Subcutaneous adipose tissue (tissue), 4 donors: ENCODE data around the gene FAM53A. TPM values are rescaled to one million over a fixed set of nuclear protein-coding genes. Genes with fewer than 3 reads are reported as not detected.

Experiments used
- CTCF ChIP-seq: fragments of 450-650 bp; IDR thresholded peaks from one replicate; pipeline ENCODE4 v1.5.1; 2016; ENCODE audit warnings: low read depth, mild to moderate bottlenecking, control low read depth, antibody characterized with exemption, moderate library complexity
- total RNA-seq, 4 donors: library from RNA; depleted of rRNA; stranded (reverse); fragments of >200 nt; gene quantifications; one replicate each; pipeline ENCODE4 v1.1.0, GENCODE V29; 2016

The FAM53A gene
- total RNA-seq, 4 donors from 2014 or later: 1.5 to 5.9 (median 3.8) TPM

GRCh38 chr4:1632109-1633104, 51.7 kb downstream of the FAM53A start:
- TF ChIP-seq CTCF: no peak

GRCh38 chr4:1631136-1631535, 53.0 kb downstream of the FAM53A start:
- no peak for TF ChIP-seq CTCF

DNA sequence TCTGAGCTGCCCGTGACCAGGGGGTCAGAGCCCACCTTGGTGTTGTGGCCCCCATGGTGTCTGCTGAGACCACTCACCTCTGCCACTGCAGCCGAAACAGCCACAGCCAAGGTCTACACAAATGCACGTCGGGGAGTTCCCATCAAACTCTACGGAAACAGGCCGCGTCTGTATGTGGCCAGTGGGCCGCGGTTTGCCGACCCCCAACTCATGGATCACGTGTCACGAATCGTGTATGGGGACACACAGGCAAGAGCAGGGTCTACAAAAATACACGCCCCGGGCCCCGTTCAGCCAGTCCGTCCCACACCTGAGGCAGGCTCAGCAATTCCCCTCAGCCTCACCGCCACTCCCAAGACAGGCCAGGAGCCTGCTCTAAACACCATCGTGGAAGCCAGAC, 53.8 kb downstream of the FAM53A start:
- no peak for TF ChIP-seq CTCF

DNA sequence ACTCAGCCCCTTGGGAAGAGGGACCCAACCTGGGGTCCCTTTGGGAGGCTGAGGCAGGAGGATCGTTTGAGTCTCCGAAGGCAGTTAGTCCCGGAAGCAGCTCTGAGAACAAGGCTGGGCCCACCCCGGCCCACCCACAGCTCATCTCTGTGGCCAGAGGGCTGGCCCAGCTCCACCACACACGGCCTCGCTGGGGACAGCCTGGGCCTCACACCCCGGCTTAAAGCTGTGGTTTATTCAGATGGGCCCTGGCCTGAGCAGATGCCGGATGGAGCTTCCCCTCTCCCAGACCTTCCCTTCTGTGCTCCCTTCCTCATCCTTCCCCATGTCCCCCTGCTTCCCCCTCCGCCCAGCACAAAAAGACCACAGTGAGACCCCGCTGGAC, 54.4 kb downstream of the FAM53A start:
- TF ChIP-seq CTCF: no peak

- TF ChIP-seq CTCF: no peak
Observed at GRCh38 chr4:1628892-1629698, 55.0 kb downstream of the FAM53A start.

DNA sequence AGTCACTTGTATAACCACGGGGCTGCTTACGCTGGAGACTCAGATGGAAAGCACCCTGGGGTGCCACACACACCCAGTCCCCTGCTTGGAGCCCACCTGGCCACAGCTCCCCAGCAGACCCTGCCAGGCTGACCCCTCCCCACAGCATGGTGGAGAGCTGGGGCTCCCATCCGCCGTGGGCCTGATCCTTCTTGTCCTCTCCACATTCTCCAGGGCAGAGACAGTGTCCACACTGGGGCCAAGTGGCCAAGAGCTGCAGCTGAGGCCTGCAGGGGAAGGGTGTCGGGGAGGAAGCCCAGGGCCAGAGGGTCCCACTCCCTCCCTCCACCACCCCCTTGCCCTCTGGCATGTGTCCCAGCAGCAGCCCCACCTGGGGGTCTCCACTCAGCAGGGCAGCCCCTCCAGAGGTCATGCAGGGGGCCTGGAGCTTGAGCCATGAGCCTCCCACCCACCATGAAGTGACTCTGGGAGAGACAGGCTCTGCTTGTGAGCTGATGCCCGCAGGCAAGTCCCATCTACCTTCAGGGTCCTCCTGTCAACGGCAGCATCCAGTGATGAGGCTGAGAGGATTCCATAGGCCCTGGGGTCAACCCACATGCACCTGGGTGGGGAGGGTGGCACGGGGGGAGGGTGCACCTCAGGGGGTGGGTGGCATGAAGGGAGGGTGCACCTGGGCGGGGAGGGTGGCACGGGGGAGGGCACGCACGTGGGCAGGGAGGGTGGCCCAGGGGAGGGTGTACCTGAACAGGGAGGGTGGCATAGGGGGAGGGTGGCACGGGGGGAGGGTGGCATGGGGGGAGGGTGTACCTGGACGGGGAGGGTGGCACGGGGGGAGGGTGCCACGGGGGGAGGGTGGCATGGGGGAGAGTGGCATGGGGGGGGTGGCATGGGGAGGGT, 56.4 kb downstream of the FAM53A start:
- no peak for TF ChIP-seq CTCF
